Panc1 (cell line): ENCODE results near the gene SLC12A9. TPM values are rescaled to one million over a fixed set of nuclear protein-coding genes. Genes with fewer than 3 reads are reported as not detected.

Experiments
- ATAC-seq: fragments of 200-7000 bp; cut with Tn5 transposase; 2 replicates; pipeline ENCODE4 v1.9.1; 2020; ENCODE audit warnings: mild to moderate bottlenecking, moderate library complexity
- BruUV-seq: library from RNA; stranded (reverse); fragments of 400-500 nt; replicated peaks from 2 replicates; lab custom pipeline; 2021; lab: Mats Ljungman, UMichigan
- CTCF ChIA-PET: fragments of 300-600 bp; sonication (Branson Sonifier 250); formaldehyde crosslinking; loops from one replicate; lab custom pipeline; 2022; ENCODE audit warnings: antibody characterized with exemption; lab: Charles Lee
- POLR2A ChIA-PET: fragments of 300-600 bp; sonication (Branson Sonifier 250); formaldehyde crosslinking; loops from one replicate; lab custom pipeline; 2022; ENCODE audit warnings: antibody characterized with exemption; lab: Charles Lee
- DNase-seq: peaks from one replicate; pipeline ENCODE4 v3.0.0-alpha.2; 2010; ENCODE audit warnings: low read depth, low spot score
- H3K27ac ChIP-seq: 2 replicates; pipeline ENCODE4 v1.5.1; 2011; ENCODE audit warnings: mild to moderate bottlenecking, low read length, inconsistent platforms
- H3K27me3 ChIP-seq: fragments of 200-500 bp; sonication (Bioruptor generic); 2 replicates; pipeline ENCODE4 v1.6.0; 2014; ENCODE audit warnings: low read length, inconsistent platforms; ENCODE audit not compliant: control insufficient read depth, insufficient read depth
- H3K36me3 ChIP-seq: fragments of 200-500 bp; sonication (Bioruptor generic); 2 replicates; pipeline ENCODE4 v1.5.1; 2014; ENCODE audit warnings: inconsistent platforms, mild to moderate bottlenecking, low read length, moderate library complexity; ENCODE audit not compliant: control insufficient read depth, insufficient read depth
- H3K4me1 ChIP-seq: 2 replicates; pipeline ENCODE4 v1.5.1; 2011; ENCODE audit warnings: inconsistent platforms, mild to moderate bottlenecking, low read length, moderate library complexity; ENCODE audit not compliant: control insufficient read depth, insufficient read depth
- H3K4me3 ChIP-seq, 2 experiments: 2 replicates each; pipeline ENCODE4 v1.5.1; 2011 to 2012; ENCODE audit warnings: low read depth in 2 of 2, low read length in 2 of 2, mild to moderate bottlenecking in 2 of 2, inconsistent platforms in 1 of 2, moderate library complexity in 1 of 2
- H3K9me3 ChIP-seq: fragments of 200-500 bp; sonication (Bioruptor generic); 2 replicates; pipeline ENCODE4 v1.5.1; 2014; ENCODE audit warnings: low read depth, mild to moderate bottlenecking, inconsistent platforms, low read length, moderate library complexity; ENCODE audit not compliant: control insufficient read depth, insufficient read depth
- POLR2AphosphoS5 ChIP-seq: IDR thresholded peaks from 2 replicates; pipeline ENCODE4 v1.6.1; 2012; ENCODE audit warnings: mild to moderate bottlenecking, low read depth, low read length, moderate library complexity
- SIN3A ChIP-seq: IDR thresholded peaks from 2 replicates; pipeline ENCODE4 v1.6.1; 2012; ENCODE audit warnings: low read depth, mild to moderate bottlenecking, low read length, moderate library complexity, borderline replicate concordance; ENCODE audit not compliant: insufficient read depth
- TCF7L2 ChIP-seq: IDR thresholded peaks from 2 replicates; pipeline ENCODE4 v1.6.1; 2011; ENCODE audit warnings: mild to moderate bottlenecking, low read depth, low read length, inconsistent platforms
- in situ Hi-C: cut with HindIII; loops from 2 replicates; pipeline ENCODE4 v1.10.0; 2016; ENCODE audit warnings: low sequenced_read_pairs, low pct_unique_long_range_greater_than_20kb
- intact Hi-C: fragments of 100-400 bp; cut with micrococcal nuclease; formaldehyde crosslinking; loops from one replicate; pipeline ENCODE4 v1.10.0; 2022; ENCODE audit not compliant: unreplicated experiment
- total RNA-seq: library from RNA; stranded (reverse); gene quantifications from one replicate; pipeline ENCODE4 v1.2.1, GENCODE V29; 2021; ENCODE audit not compliant: unreplicated experiment
- TF ChIP-seq, protein P1 (sequence below), 2 experiments: IDR thresholded peaks; 2 replicates each; pipeline ENCODE4 v1.6.1; 2011 to 2012; ENCODE audit warnings: low read depth in 2 of 2, control low read depth in 1 of 2, low read length in 1 of 2, mild to moderate bottlenecking in 1 of 2, moderate library complexity in 1 of 2; ENCODE audit not compliant: insufficient read depth in 1 of 2
- TF ChIP-seq, protein P2 (sequence below): fragments of 450-650 bp; IDR thresholded peaks from 2 replicates; pipeline ENCODE4 v1.5.1; 2017; ENCODE audit warnings: mild to moderate bottlenecking

Gene SLC12A9
- total RNA-seq, 1 experiment from 2014 or later, result 31.1 TPM

- in situ Hi-C loops (no loop called here), intact Hi-C loops (no loop called here)
- H3K36me3 ChIP-seq, result peaks cover 19% of the 10 kb centered on the region
- CTCF ChIA-PET, result no interaction called here
- DNase-seq, result no peak
- BruUV-seq, result no TSS peak
- no peak for TF ChIP-seq TCF7L2
- no peak for TF ChIP-seq POLR2AphosphoS5
- TF ChIP-seq SIN3A, result no peak
- TF ChIP-seq, protein P1, sequence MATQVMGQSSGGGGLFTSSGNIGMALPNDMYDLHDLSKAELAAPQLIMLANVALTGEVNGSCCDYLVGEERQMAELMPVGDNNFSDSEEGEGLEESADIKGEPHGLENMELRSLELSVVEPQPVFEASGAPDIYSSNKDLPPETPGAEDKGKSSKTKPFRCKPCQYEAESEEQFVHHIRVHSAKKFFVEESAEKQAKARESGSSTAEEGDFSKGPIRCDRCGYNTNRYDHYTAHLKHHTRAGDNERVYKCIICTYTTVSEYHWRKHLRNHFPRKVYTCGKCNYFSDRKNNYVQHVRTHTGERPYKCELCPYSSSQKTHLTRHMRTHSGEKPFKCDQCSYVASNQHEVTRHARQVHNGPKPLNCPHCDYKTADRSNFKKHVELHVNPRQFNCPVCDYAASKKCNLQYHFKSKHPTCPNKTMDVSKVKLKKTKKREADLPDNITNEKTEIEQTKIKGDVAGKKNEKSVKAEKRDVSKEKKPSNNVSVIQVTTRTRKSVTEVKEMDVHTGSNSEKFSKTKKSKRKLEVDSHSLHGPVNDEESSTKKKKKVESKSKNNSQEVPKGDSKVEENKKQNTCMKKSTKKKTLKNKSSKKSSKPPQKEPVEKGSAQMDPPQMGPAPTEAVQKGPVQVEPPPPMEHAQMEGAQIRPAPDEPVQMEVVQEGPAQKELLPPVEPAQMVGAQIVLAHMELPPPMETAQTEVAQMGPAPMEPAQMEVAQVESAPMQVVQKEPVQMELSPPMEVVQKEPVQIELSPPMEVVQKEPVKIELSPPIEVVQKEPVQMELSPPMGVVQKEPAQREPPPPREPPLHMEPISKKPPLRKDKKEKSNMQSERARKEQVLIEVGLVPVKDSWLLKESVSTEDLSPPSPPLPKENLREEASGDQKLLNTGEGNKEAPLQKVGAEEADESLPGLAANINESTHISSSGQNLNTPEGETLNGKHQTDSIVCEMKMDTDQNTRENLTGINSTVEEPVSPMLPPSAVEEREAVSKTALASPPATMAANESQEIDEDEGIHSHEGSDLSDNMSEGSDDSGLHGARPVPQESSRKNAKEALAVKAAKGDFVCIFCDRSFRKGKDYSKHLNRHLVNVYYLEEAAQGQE (IDR thresholded peaks at IDR 0.05; ENCODE audit: insufficient read depth in 1 of 2, low read depth in 2 of 2, low read length in 1 of 2), result no peak
- TF ChIP-seq, protein P2, sequence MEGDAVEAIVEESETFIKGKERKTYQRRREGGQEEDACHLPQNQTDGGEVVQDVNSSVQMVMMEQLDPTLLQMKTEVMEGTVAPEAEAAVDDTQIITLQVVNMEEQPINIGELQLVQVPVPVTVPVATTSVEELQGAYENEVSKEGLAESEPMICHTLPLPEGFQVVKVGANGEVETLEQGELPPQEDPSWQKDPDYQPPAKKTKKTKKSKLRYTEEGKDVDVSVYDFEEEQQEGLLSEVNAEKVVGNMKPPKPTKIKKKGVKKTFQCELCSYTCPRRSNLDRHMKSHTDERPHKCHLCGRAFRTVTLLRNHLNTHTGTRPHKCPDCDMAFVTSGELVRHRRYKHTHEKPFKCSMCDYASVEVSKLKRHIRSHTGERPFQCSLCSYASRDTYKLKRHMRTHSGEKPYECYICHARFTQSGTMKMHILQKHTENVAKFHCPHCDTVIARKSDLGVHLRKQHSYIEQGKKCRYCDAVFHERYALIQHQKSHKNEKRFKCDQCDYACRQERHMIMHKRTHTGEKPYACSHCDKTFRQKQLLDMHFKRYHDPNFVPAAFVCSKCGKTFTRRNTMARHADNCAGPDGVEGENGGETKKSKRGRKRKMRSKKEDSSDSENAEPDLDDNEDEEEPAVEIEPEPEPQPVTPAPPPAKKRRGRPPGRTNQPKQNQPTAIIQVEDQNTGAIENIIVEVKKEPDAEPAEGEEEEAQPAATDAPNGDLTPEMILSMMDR, result no peak
- POLR2A ChIA-PET, result interaction anchor here (1.1 kb wide), 1 partner anchor 12 kb away, joined by 4 read pairs; the partner anchor contains the start of gene SRRT
- no peaks in the 10 kb centered on the region for H3K27me3 ChIP-seq
- ATAC-seq, result no peak
- peaks cover 31% of the 10 kb centered on the region for H3K4me1 ChIP-seq
- H3K4me3 ChIP-seq, result no peak overlapping the region
- no peaks in the 10 kb centered on the region for H3K9me3 ChIP-seq
- peak overlapping the region; percentile 89 for H3K27ac ChIP-seq
These were observed 34.5 kb downstream of the SLC12A9 start for GRCh38 chr7:100886936-100887515.

DNA sequence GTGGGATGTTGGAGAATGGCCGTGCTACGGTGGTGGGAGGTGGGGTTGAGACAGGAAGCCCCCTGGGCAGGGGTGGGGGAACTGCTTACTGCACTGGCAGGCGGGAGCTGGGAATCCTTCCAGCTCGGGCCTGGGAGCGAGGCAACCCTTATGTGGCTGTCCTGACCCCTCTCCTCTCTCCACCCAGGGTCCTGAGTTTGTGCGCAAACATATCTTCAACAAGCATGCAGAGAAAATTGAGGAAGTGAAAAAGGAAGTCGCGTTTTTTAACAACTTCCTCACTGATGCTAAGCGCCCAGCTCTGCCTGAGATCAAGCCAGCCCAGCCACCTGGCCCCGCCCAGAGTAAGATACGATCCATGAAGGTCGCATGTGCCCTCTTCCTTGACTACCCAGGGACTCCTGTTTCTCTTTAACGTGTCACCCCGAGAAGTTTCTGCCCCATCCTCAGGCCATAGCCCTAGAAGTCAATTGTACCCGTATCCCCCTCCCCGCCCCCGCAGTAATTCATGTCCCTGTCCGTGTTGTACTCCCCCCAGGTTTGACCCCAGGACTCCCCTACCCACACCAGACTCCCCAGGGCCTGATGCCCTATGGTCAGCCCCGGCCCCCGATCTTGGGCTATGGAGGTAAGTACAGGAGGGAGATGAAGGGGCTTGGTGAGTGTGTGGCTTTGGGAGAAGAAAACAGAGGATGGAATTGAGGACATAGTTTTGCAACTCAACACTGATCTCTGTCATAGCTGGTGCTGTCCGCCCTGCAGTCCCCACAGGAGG lies 35.2 kb downstream of the SLC12A9 start:
- TSS peak; percentile 86 for BruUV-seq
- Histone ChIP-seq H3K27me3 (no peaks in the 10 kb centered on the region), H3K36me3 (peaks cover 19% of the 10 kb centered on the region), H3K27ac (peak overlapping the region; percentile 89), H3K4me1 (peaks cover 33% of the 10 kb centered on the region), H3K9me3 (no peaks in the 10 kb centered on the region), H3K4me3 (peak overlapping the region in 1 of 2 experiments; percentile 62; a peak in 3 of 4 replicates)
- POLR2A ChIA-PET, result interaction anchor here (0.5 to 1.1 kb wide), 2 partner anchors 13 kb away, joined by 4 to 10 read pairs; partner anchors contain the start of gene SRRT
- CTCF ChIA-PET, result no interaction called here
- DNase-seq, result no peak
- intact Hi-C loops (no loop called here), in situ Hi-C loops (no loop called here)
- TF ChIP-seq POLR2AphosphoS5 (no peak; the same call in none of the 2 replicates), SIN3A (no peak), TCF7L2 (no peak)
- TF ChIP-seq, protein P1 (IDR thresholded peaks at IDR 0.05; ENCODE audit: insufficient read depth in 1 of 2, low read depth in 2 of 2, low read length in 1 of 2), result no peak
- TF ChIP-seq, protein P2, result no peak
- no peak for ATAC-seq
